GM12878 (cell line): Measurements from ENCODE around the gene ARHGEF37. TPM values are rescaled to one million over a fixed set of nuclear protein-coding genes. Genes with fewer than 3 reads are reported as not detected.

ENCODE experiments used
- ASH2L ChIP-seq: fragments of 300-600, 200-600 bp; sonication (generic); IDR thresholded peaks from 2 replicates; pipeline ENCODE4 v1.6.1; 2017; ENCODE audit warnings: low read depth, mild to moderate bottlenecking, borderline replicate concordance
- ATF3 ChIP-seq: IDR thresholded peaks from 2 replicates; pipeline ENCODE4 v1.6.1; 2011; ENCODE audit warnings: low read depth, mild to moderate bottlenecking, low read length, moderate library complexity, borderline replicate concordance; ENCODE audit errors: extremely low read depth
- BACH1 ChIP-seq: fragments of 450-650 bp; IDR thresholded peaks from 2 replicates; pipeline ENCODE4 v1.6.1; 2017; ENCODE audit warnings: mild to moderate bottlenecking, borderline replicate concordance
- BRCA1 ChIP-seq: IDR thresholded peaks from 2 replicates; pipeline ENCODE4 v1.6.1; 2011; ENCODE audit warnings: low read depth, low read length, improper control_type of control experiment
- CEBPB ChIP-seq, 2 experiments: fragments of 150-350 bp in 1 of 2; IDR thresholded peaks; 2 replicates each; pipeline ENCODE4 v1.6.1; 2012 to 2014; ENCODE audit warnings: low read depth in 2 of 2, low read length in 2 of 2, borderline replicate concordance in 1 of 2, inconsistent platforms in 1 of 2
- DPF2 ChIP-seq: fragments of 450-650 bp; IDR thresholded peaks from 2 replicates; pipeline ENCODE4 v1.6.1; 2017; ENCODE audit warnings: mild to moderate bottlenecking
- E4F1 ChIP-seq: fragments of 450-650 bp; IDR thresholded peaks from 2 replicates; pipeline ENCODE4 v1.6.1; 2018; ENCODE audit warnings: borderline replicate concordance, mild to moderate bottlenecking; ENCODE audit not compliant: partially characterized antibody
- EED ChIP-seq: sonication (generic); IDR thresholded peaks from 2 replicates; pipeline ENCODE4 v1.6.1; 2016; ENCODE audit warnings: antibody characterized with exemption, low read depth
- FOXM1 ChIP-seq: IDR thresholded peaks from 2 replicates; pipeline ENCODE4 v1.6.1; 2012; ENCODE audit warnings: low read depth, mild to moderate bottlenecking, inconsistent platforms, low read length, moderate library complexity
- IKZF1 ChIP-seq: fragments of 450-650 bp; conservative IDR thresholded peaks from 2 replicates; pipeline ENCODE4 v1.6.1; 2017; ENCODE audit warnings: antibody characterized with exemption, mild to moderate bottlenecking
- KLF5 ChIP-seq: fragments of 450-650 bp; IDR thresholded peaks from 2 replicates; pipeline ENCODE4 v1.6.1; 2014; ENCODE audit warnings: mild to moderate bottlenecking; ENCODE audit not compliant: partially characterized antibody
- MAX ChIP-seq: IDR thresholded peaks from 2 replicates; pipeline ENCODE4 v1.6.1; 2012; ENCODE audit warnings: low read depth, low read length, improper control_type of control experiment
- MEF2A ChIP-seq: IDR thresholded peaks from 2 replicates; pipeline ENCODE4 v1.6.1; 2011; ENCODE audit warnings: low read depth, mild to moderate bottlenecking, low read length, moderate library complexity; ENCODE audit not compliant: insufficient read depth
- NBN ChIP-seq: fragments of 450-650 bp; IDR thresholded peaks from 2 replicates; pipeline ENCODE4 v1.6.1; 2016
- NFIC ChIP-seq: IDR thresholded peaks from 2 replicates; pipeline ENCODE4 v1.6.1; 2012; ENCODE audit warnings: low read depth, mild to moderate bottlenecking, inconsistent platforms, low read length, moderate library complexity
- NR2C1 ChIP-seq: fragments of 450-650 bp; IDR thresholded peaks from 2 replicates; pipeline ENCODE4 v1.6.1; 2017; ENCODE audit warnings: antibody characterized with exemption, mild to moderate bottlenecking, moderate library complexity
- NRF1 ChIP-seq: conservative IDR thresholded peaks from 2 replicates; pipeline ENCODE4 v1.6.1; 2011; ENCODE audit warnings: mild to moderate bottlenecking, low read depth, low read length, improper control_type of control experiment
- PAX5 ChIP-seq: IDR thresholded peaks from 2 replicates; pipeline ENCODE4 v1.6.1; 2011; ENCODE audit warnings: low read depth, low read length, borderline replicate concordance
- PBX3 ChIP-seq: IDR thresholded peaks from 2 replicates; pipeline ENCODE4 v1.6.1; 2011; ENCODE audit warnings: mild to moderate bottlenecking, low read depth, low read length, moderate library complexity; ENCODE audit not compliant: insufficient replicate concordance
- POLR2AphosphoS5 ChIP-seq: IDR thresholded peaks from 2 replicates; pipeline ENCODE4 v1.6.1; 2011; ENCODE audit warnings: mild to moderate bottlenecking, low read length, inconsistent platforms
- RB1 ChIP-seq: fragments of 450-650 bp; formaldehyde crosslinking; IDR thresholded peaks from 2 replicates; pipeline ENCODE4 v1.6.1; 2017; ENCODE audit warnings: mild to moderate bottlenecking, borderline replicate concordance
- RCOR1 ChIP-seq: conservative IDR thresholded peaks from 2 replicates; pipeline ENCODE4 v1.6.1; 2012; ENCODE audit warnings: low read depth, low read length, improper control_type of control experiment
- SKIL ChIP-seq: fragments of 450-650 bp; IDR thresholded peaks from 2 replicates; pipeline ENCODE4 v1.6.1; 2017; ENCODE audit warnings: mild to moderate bottlenecking, low read depth, inconsistent platforms; ENCODE audit not compliant: poor library complexity, severe bottlenecking
- SUPT20H ChIP-seq: IDR thresholded peaks from 2 replicates; pipeline ENCODE4 v1.6.1; 2011; ENCODE audit warnings: low read depth, mild to moderate bottlenecking, low read length, moderate library complexity, borderline replicate concordance; ENCODE audit not compliant: control insufficient read depth
- YY1 ChIP-seq: IDR thresholded peaks from 2 replicates; pipeline ENCODE4 v1.6.1; 2011; ENCODE audit warnings: low read depth, mild to moderate bottlenecking, low read length
- ZNF24 ChIP-seq: fragments of 450-650 bp; IDR thresholded peaks from 2 replicates; pipeline ENCODE4 v1.6.1; 2017; ENCODE audit warnings: antibody characterized with exemption, mild to moderate bottlenecking
- polyA plus RNA-seq, 11 experiments: library from polyadenylated mRNA; depleted of rRNA in 4 of 11; unstranded in 6 of 11; stranded (reverse) in 5 of 11; fragments of >200 nt; fragmentation: Nextera tagmentation in 4 of 11; fragmentation: Illumina TruSeq in 1 of 11; extraction: Ambion mirVana in 4 of 11; extraction: Trizol in 1 of 11; gene quantifications; 1 replicate in 1 of 11; 2 replicates in 10 of 11; pipeline versions ENCODE4 v1.2.1 to v1.2.3, GENCODE V29; 2011 to 2016; ENCODE audit warnings: inconsistent platforms in 2 of 11, missing spikeins in 2 of 11, low read depth in 1 of 11
- total RNA-seq, 4 experiments: library from RNA; depleted of rRNA in 3 of 4; stranded (reverse); fragments of >200 nt in 3 of 4; fragmentation: Illumina TruSeq in 1 of 4; extraction: Trizol in 1 of 4; gene quantifications; 2 replicates each; pipeline versions ENCODE4 v1.2.1 to v1.2.3, GENCODE V29; 2013 to 2021

The ARHGEF37 gene
- total and polyA plus RNA-seq, 10 of the 15 experiments (the other 5 are each of a cell fraction or from before 2014, with no cell fraction given) = 0.16 to 1.1 (median 0.63) TPM

GRCh38 chr5:149656576-149657182 lies 75.4 kb downstream of the ARHGEF37 start (continued):
- TF ChIP-seq BRCA1 = no peak
- TF ChIP-seq MAX = no peak
- no peak for TF ChIP-seq NFIC
- TF ChIP-seq NRF1 = no peak
- TF ChIP-seq POLR2AphosphoS5 = no peak
- no peak for TF ChIP-seq DPF2
- TF ChIP-seq EED = no peak
- TF ChIP-seq NBN = no peak
- TF ChIP-seq NR2C1 = no peak
- TF ChIP-seq KLF5 = peak; percentile 30
- no peak for TF ChIP-seq PBX3
- TF ChIP-seq RB1 = no peak
- TF ChIP-seq CEBPB (IDR thresholded peaks at IDR 0.05; ENCODE audit: borderline replicate concordance in 1 of 2, low read depth in 2 of 2, low read length in 2 of 2) = no peak
- no peak for TF ChIP-seq ATF3
- no peak for TF ChIP-seq SKIL
- no peak for TF ChIP-seq ZNF24
- TF ChIP-seq PAX5 = no peak
- TF ChIP-seq IKZF1 = peak; percentile 40; the same call in 1 of the 2 replicates
- TF ChIP-seq SUPT20H = no peak
- TF ChIP-seq E4F1 = no peak
- TF ChIP-seq FOXM1 = no peak
- TF ChIP-seq RCOR1 = no peak
- no peak for TF ChIP-seq BACH1
- TF ChIP-seq YY1 = peak; percentile 35; the same call in 1 of the 2 replicates
- TF ChIP-seq MEF2A = no peak
- TF ChIP-seq ASH2L = no peak
